Naive thymus-derived CD4-positive, alpha-beta T cell (primary cell): Measurements from ENCODE around the gene PRIM2. TPM values are rescaled to one million over a fixed set of nuclear protein-coding genes. Genes with fewer than 3 reads are reported as not detected.
"Not testable (repeated sequence)": the region's sequence is repeated elsewhere in the genome, so short reads cannot be mapped to it uniquely, and the experiment has no call there.

Source experiments
- ATAC-seq: fragments of 150-1000 bp; cut with Tn5 transposase; 2 replicates; pipeline ENCODE4 v1.10.0; 2021; ENCODE audit warnings: mild to moderate bottlenecking, moderate library complexity
- CTCF ChIA-PET: fragments of 350-600 bp; sonication (Branson Sonifier 250); formaldehyde crosslinking; loops from one replicate; lab custom pipeline; 2021; ENCODE audit warnings: antibody characterized with exemption; lab: Charles Lee
- POLR2A ChIA-PET: fragments of 350-600 bp; sonication (Branson Sonifier 250); formaldehyde crosslinking; loops from one replicate; lab custom pipeline; 2021; ENCODE audit warnings: antibody characterized with exemption, inconsistent platforms; lab: Charles Lee
- DNase-seq, 9 donors: peaks; one replicate each; pipeline versions ENCODE4 v3.0.0 to v3.0.0-alpha.2; 2020 to 2022; ENCODE audit warnings: mixed read lengths in 1 of 9
- H3K27ac ChIP-seq: one replicate; pipeline ENCODE4 v1.7.0; 2013; ENCODE audit warnings: mild to moderate bottlenecking, low read depth, low read length, moderate library complexity
- H3K27me3 ChIP-seq, 2 donors: one replicate each; pipeline ENCODE4 v1.7.0; 2013; ENCODE audit warnings: low read length in 2 of 2, mild to moderate bottlenecking in 2 of 2, moderate library complexity in 2 of 2; ENCODE audit not compliant: control insufficient read depth in 2 of 2, insufficient read depth in 2 of 2
- H3K36me3 ChIP-seq, 3 experiments: 1 replicate in 2 of 3; 2 replicates in 1 of 3; pipeline ENCODE4 v1.7.0; 2013; ENCODE audit warnings: low read length in 3 of 3, mild to moderate bottlenecking in 3 of 3, moderate library complexity in 1 of 3; ENCODE audit not compliant: insufficient read depth in 3 of 3, control insufficient read depth in 2 of 3
- H3K4me1 ChIP-seq, 2 donors: one replicate each; pipeline ENCODE4 v1.7.0; 2013; ENCODE audit warnings: low read length in 2 of 2, mild to moderate bottlenecking in 2 of 2, moderate library complexity in 1 of 2; ENCODE audit not compliant: control insufficient read depth in 2 of 2, insufficient read depth in 2 of 2
- H3K4me3 ChIP-seq: 2 replicates; pipeline ENCODE4 v1.7.0; 2013; ENCODE audit warnings: mild to moderate bottlenecking, low read length
- H3K9me3 ChIP-seq, 3 experiments: 1 replicate in 2 of 3; 2 replicates in 1 of 3; pipeline ENCODE4 v1.7.0; 2013; ENCODE audit warnings: low read length in 3 of 3; ENCODE audit not compliant: control insufficient read depth in 2 of 3
- H3K27ac Mint-ChIP-seq, 9 donors: one replicate each; pipeline ENCODE4 v1.8.0; 2020 to 2022; ENCODE audit warnings: mixed read lengths in 9 of 9, mild to moderate bottlenecking in 8 of 9, moderate library complexity in 5 of 9, inconsistent platforms in 2 of 9
- H3K27me3 Mint-ChIP-seq, 5 donors: one replicate each; pipeline ENCODE4 v1.8.0; 2021 to 2022; ENCODE audit warnings: mixed read lengths in 5 of 5, mild to moderate bottlenecking in 1 of 5
- H3K36me3 Mint-ChIP-seq, 5 donors: one replicate each; pipeline ENCODE4 v1.8.0; 2020 to 2022; ENCODE audit warnings: mixed read lengths in 5 of 5, mild to moderate bottlenecking in 3 of 5, inconsistent platforms in 1 of 5
- H3K4me1 Mint-ChIP-seq, 7 donors: one replicate each; pipeline ENCODE4 v1.8.0; 2020 to 2022; ENCODE audit warnings: mixed read lengths in 7 of 7, mild to moderate bottlenecking in 3 of 7, inconsistent platforms in 1 of 7
- H3K4me3 Mint-ChIP-seq, 10 donors: one replicate each; pipeline ENCODE4 v1.8.0; 2020 to 2022; ENCODE audit warnings: mild to moderate bottlenecking in 10 of 10, mixed read lengths in 10 of 10, moderate library complexity in 6 of 10, inconsistent platforms in 2 of 10
- H3K9me3 Mint-ChIP-seq, 11 donors: one replicate each; pipeline ENCODE4 v1.8.0; 2020 to 2022; ENCODE audit warnings: mixed read lengths in 11 of 11, mild to moderate bottlenecking in 4 of 11, inconsistent platforms in 1 of 11, moderate library complexity in 1 of 11
- intact Hi-C, 2 donors: fragments of 100-400 bp; cut with micrococcal nuclease; formaldehyde crosslinking; loops; one replicate each; pipeline ENCODE4 v1.15.1; 2023
- polyA plus RNA-seq, 2 donors: library from polyadenylated mRNA; unstranded; fragments of 300-500 nt; fragmentation: Illumina TruSeq; gene quantifications; one replicate each; pipeline ENCODE4 v1.2.3, GENCODE V29; 2021
- total RNA-seq, 6 experiments: library from RNA in 5 of 6; stranded (reverse) in 5 of 6; gene quantifications; 1 replicate in 5 of 6; 2 replicates in 1 of 6; pipeline ENCODE4 v1.2.3 and lab custom pipeline; 2021 to 2026

The PRIM2 gene
- total and polyA plus RNA-seq, 7 experiments from 2014 or later: 7.2 to 33.2 (median 11.9) TPM

- Mint-ChIP-seq H3K27me3 (peaks cover 2 to 27% (median 18%) of the 10 kb centered on the region in 5 donors), H3K4me3 (no peak overlapping the region), H3K27ac (no peak overlapping the region), H3K9me3 (no peaks in the 10 kb centered on the region), H3K36me3 (no peaks in the 10 kb centered on the region), H3K4me1 (no peaks in the 10 kb centered on the region)
- ChIA-PET POLR2A (no interaction called here), CTCF (interaction anchor here (0.6 kb wide), 1 partner anchor 13 kb away, joined by 3 read pairs; no protein-coding TSS in a partner anchor)
- DNase-seq: no peak
- Histone ChIP-seq H3K9me3 (no peaks in the 10 kb centered on the region), H3K4me3 (no peak overlapping the region), H3K4me1 (no peaks in the 10 kb centered on the region), H3K36me3 (no peaks in the 10 kb centered on the region), H3K27ac (no peak overlapping the region), H3K27me3 (no peaks in the 10 kb centered on the region)
- ATAC-seq: no peak
- intact Hi-C loops: no loop called here
Measured at GRCh38 chr6:57279013-57279412, 38.4 kb upstream of the PRIM2 start.

- Mint-ChIP-seq H3K4me3 (no peak overlapping the region), H3K4me1 (no peaks in the 10 kb centered on the region), H3K36me3 (no peaks in the 10 kb centered on the region), H3K27ac (no peak overlapping the region), H3K27me3 (peaks cover 14 to 35% (median 21%) of the 10 kb centered on the region in 5 donors), H3K9me3 (peaks cover 0 to 7% (median 0%) of the 10 kb centered on the region in 11 donors)
- Histone ChIP-seq H3K27me3 (no peaks in the 10 kb centered on the region), H3K36me3 (no peaks in the 10 kb centered on the region), H3K9me3 (no peaks in the 10 kb centered on the region), H3K4me1 (no peaks in the 10 kb centered on the region), H3K4me3 (no peak overlapping the region), H3K27ac (no peak overlapping the region)
- CTCF ChIA-PET: no interaction called here
- ATAC-seq (no peak), DNase-seq (no peak)
- POLR2A ChIA-PET: no interaction called here
- intact Hi-C loops: no loop called here
Measured at GRCh38 chr6:57283106-57283505, 34.3 kb upstream of the PRIM2 start.

- Histone ChIP-seq H3K27ac (no peak overlapping the region), H3K4me3 (no peak overlapping the region), H3K4me1 (no peaks in the 10 kb centered on the region), H3K9me3 (no peaks in the 10 kb centered on the region), H3K36me3 (no peaks in the 10 kb centered on the region), H3K27me3 (no peaks in the 10 kb centered on the region)
- H3K36me3 Mint-ChIP-seq: peaks cover 0 to 2% (median 0%) of the 10 kb centered on the region in 5 donors
- ATAC-seq (no peak), DNase-seq (no peak)
- ChIA-PET CTCF (no interaction called here), POLR2A (no interaction called here)
- intact Hi-C loops: no loop called here
- H3K27ac Mint-ChIP-seq: no peak overlapping the region
- H3K4me3 Mint-ChIP-seq: no peak overlapping the region
- peaks cover 0 to 7% (median 0%) of the 10 kb centered on the region in 11 donors for H3K9me3 Mint-ChIP-seq
- peaks cover 11 to 32% (median 21%) of the 10 kb centered on the region in 5 donors for H3K27me3 Mint-ChIP-seq
- no peaks in the 10 kb centered on the region for H3K4me1 Mint-ChIP-seq
Measured at GRCh38 chr6:57283911-57284455, 33.4 kb upstream of the PRIM2 start.

- H3K4me3 Mint-ChIP-seq, H3K9me3 Mint-ChIP-seq, H3K27ac Mint-ChIP-seq, H3K4me1 Mint-ChIP-seq, H3K9me3 ChIP-seq, H3K36me3 Mint-ChIP-seq, intact Hi-C loops, DNase-seq, H3K36me3 ChIP-seq, H3K27me3 ChIP-seq, H3K27ac ChIP-seq, POLR2A ChIA-PET, H3K4me3 ChIP-seq, ATAC-seq, H3K4me1 ChIP-seq: not testable (repeated sequence)
- CTCF ChIA-PET: interaction anchor here (0.6 kb wide), 1 partner anchor 679 kb away, joined by 3 read pairs; no protein-coding TSS in a partner anchor
- H3K27me3 Mint-ChIP-seq: peaks cover 4 to 31% (median 27%) of the 10 kb centered on the region in 5 donors
Measured at GRCh38 chr6:57288136-57288535, 29.3 kb upstream of the PRIM2 start.

GRCh38 chr6:57293472-57293871, 24.0 kb upstream of the PRIM2 start:
- H3K9me3 Mint-ChIP-seq, H3K4me3 ChIP-seq, H3K27ac Mint-ChIP-seq, H3K36me3 ChIP-seq, intact Hi-C loops, H3K4me1 Mint-ChIP-seq, H3K36me3 Mint-ChIP-seq, POLR2A ChIA-PET, CTCF ChIA-PET, H3K9me3 ChIP-seq, ATAC-seq, H3K27me3 ChIP-seq, DNase-seq, H3K4me1 ChIP-seq, H3K4me3 Mint-ChIP-seq, H3K27ac ChIP-seq: not testable (repeated sequence)
- H3K27me3 Mint-ChIP-seq: peaks cover 0 to 18% (median 0%) of the 10 kb centered on the region in 5 donors

GRCh38 chr6:57294862-57295445, 22.5 kb upstream of the PRIM2 start:
- Mint-ChIP-seq H3K9me3 (peaks cover 0 to 2% (median 0%) of the 10 kb centered on the region in 11 donors), H3K27ac (no peak overlapping the region), H3K4me1 (no peaks in the 10 kb centered on the region), H3K27me3 (peaks cover 0 to 18% (median 0%) of the 10 kb centered on the region in 5 donors), H3K4me3 (no peak overlapping the region), H3K36me3 (no peaks in the 10 kb centered on the region)
- POLR2A ChIA-PET: no interaction called here
- ATAC-seq (no peak), DNase-seq (no peak)
- no peaks in the 10 kb centered on the region for H3K4me1 ChIP-seq
- H3K4me3 ChIP-seq: no peak overlapping the region
- H3K9me3 ChIP-seq: no peaks in the 10 kb centered on the region
- intact Hi-C loops: no loop called here
- CTCF ChIA-PET: interaction anchor here (0.6 kb wide), 1 partner anchor 105 kb away, joined by 3 read pairs; no protein-coding TSS in a partner anchor
- no peaks in the 10 kb centered on the region for H3K36me3 ChIP-seq
- no peak overlapping the region for H3K27ac ChIP-seq
- H3K27me3 ChIP-seq: no peaks in the 10 kb centered on the region

- H3K27ac ChIP-seq: no peak overlapping the region
- Mint-ChIP-seq H3K9me3 (no peaks in the 10 kb centered on the region), H3K4me1 (no peaks in the 10 kb centered on the region), H3K27me3 (peaks cover 0 to 8% (median 0%) of the 10 kb centered on the region in 5 donors), H3K27ac (no peak overlapping the region), H3K4me3 (no peak overlapping the region), H3K36me3 (no peaks in the 10 kb centered on the region)
- ChIA-PET POLR2A (no interaction called here), CTCF (no interaction called here)
- DNase-seq (no peak), ATAC-seq (no peak)
- H3K27me3 ChIP-seq: no peaks in the 10 kb centered on the region
- H3K4me1 ChIP-seq: no peaks in the 10 kb centered on the region
- intact Hi-C loops: no loop called here
- H3K4me3 ChIP-seq: no peak overlapping the region
- H3K9me3 ChIP-seq: no peaks in the 10 kb centered on the region
- no peaks in the 10 kb centered on the region for H3K36me3 ChIP-seq
Measured at GRCh38 chr6:57297505-57297904, 19.9 kb upstream of the PRIM2 start.
